Measurements from ENCODE around the gene COQ5. TPM values are rescaled to one million over a fixed set of nuclear protein-coding genes. Genes with fewer than 3 reads are reported as not detected.

The COQ5 gene, protein sequence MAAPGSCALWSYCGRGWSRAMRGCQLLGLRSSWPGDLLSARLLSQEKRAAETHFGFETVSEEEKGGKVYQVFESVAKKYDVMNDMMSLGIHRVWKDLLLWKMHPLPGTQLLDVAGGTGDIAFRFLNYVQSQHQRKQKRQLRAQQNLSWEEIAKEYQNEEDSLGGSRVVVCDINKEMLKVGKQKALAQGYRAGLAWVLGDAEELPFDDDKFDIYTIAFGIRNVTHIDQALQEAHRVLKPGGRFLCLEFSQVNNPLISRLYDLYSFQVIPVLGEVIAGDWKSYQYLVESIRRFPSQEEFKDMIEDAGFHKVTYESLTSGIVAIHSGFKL
- 17.3 and 23.9 TPM in 2 replicates for total RNA-seq

DNA sequence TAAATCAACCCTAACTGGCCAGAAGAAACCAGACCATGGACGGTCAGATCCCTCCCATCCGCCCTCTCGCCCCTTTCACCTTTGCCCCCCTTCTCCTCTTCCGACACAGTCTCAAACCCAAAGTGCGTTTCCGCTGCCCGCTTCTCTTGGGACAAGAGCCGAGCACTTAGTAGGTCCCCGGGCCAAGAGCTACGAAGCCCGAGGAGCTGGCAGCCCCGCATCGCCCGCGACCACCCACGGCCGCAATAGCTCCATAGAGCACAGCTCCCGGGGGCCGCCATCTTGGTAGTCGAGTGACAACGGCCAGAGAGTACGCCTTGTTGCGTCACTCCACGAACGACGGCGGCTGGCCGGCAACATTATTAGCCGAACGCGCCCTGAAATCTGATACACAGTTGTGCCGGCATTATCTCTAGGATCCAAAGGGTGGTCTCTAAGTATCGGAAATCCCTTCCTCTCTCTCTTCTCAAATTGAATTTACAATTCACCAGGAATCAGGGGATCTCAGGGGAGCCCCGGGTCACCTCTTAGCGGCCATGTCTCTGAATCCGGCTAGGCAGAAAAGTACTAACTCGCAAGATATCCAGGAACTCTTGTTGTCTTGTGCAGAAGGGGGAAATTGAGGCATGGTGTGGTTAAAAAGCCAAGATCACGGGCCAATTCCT, at the start of gene COQ5:
COQ5 (minus strand) TSS at position 298 of the 665 bp plus-strand sequence; CDS start at position 281, 17 bp downstream.

DNA sequence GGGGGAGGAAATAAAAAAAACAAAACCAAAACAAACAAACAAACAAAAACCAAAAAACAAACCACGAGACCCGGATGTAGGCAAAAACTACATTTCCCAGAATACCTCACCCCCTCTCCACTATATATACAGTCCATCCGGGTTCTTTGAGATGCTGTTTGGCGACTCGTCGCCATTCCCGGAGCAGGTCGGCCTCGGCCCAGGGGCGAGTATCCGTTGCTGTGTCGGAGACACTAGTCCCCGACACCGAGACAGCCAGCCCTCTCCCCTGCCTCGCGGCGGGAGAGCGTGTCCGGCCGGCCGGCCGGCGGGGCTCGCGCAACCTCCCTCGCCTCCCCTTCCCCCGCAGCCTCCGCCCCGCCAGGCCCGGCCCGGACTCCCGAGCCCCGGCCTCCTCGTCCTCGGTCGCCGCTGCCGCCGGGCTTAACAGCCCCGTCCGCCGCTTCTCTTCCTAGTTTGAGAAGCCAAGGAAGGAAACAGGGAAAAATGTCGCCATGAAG, 5.3 kb upstream of the COQ5 start, which contains the start of gene RNF10:
RNF10 (plus strand) TSS at position 154 of the 500 bp plus-strand sequence. CDS start 456 bp downstream, outside the sequence.

DNA sequence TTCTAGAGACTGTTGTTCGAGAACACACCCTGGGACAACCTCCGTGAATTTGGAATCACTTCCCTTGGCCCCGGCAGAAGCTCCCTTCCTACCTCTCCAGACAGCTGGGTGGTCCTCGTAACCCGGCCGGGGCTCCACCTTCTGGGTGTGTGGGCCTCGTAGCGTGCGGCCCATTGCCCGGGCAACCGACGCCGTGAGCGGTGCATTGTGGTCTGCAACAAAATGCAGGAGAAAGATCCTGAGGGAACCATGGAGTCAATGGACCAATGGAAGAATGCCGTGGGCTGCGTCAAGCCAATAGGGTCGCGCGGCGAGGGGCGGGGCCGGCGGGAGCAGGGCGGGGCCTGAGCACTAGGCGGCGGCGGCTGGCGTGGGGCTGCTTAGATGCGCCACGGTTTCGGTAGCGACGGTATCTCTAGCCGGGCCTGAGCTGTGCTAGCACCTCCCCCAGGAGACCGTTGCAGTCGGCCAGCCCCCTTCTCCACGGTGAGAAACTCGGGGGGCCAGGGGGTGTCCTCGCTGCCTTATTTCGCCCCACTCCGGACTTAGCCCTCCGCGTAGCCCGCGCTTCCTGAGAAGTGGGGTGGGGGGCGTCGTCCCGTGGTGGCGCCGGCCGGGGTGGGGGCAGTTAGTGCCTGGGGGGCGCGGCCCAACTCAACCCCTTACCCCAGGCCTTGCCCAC, 33.1 kb downstream of the COQ5 start, which contains the start of gene DYNLL1:
DYNLL1 (plus strand) TSS at position 383 of the 682 bp plus-strand sequence. CDS start 309 bp downstream, outside the sequence.

DNA sequence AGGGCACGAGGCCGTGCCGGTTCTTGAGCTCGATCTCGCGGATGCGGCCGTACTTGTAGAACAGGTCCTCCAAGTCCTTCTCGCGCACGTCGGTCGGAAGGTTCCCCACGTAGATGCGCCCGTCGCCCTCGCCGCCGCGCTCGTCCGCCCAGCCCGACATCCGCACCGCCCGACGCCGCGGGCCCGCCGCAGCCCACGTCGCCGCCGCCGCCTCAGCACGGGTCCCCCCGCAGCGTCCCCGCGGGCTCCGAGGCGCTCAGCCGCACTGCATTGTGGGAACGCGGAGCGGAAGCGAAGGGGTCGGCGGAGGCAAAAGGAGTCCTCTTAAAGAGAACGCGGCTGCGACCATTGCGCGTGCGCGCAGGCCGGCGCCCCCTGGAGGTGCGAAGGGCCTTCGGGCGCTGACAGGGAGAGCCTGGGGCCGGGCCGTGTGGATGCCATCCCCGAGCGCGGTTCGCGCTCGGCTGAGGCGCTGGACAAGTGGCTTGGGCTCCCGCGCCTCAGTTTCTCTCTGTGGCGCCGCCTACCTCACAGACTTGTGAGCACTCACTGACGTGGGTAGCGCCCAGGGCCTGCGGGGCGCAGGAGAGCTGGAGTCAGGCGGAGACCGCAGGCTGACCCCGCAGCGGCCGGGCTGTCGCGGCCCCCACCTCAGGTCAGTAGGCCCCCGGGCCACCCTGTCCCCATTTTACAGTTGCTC, 59.4 kb downstream of the COQ5 start, which contains the start of gene SRSF9:
SRSF9 (minus strand) TSS at position 299 of the 700 bp plus-strand sequence; CDS start at position 160, 139 bp downstream.

Other genes with a start within 250 kb of the COQ5 start
- under 0.01 TPM in 2 replicates for gene RNU4-2, start 237.3 kb downstream of the COQ5 start, total RNA-seq
- under 0.01 TPM in 2 replicates for gene RNU4-1, start 235.9 kb downstream of the COQ5 start, total RNA-seq
- gene SIRT4, start 226.8 kb downstream of the COQ5 start, total RNA-seq: 1.5 and 2.5 TPM in 2 replicates
- not detected in 2 replicates for gene PLA2G1B, start 201.4 kb downstream of the COQ5 start, total RNA-seq
- not detected in 2 replicates for gene MSI1, start 160.0 kb downstream of the COQ5 start, total RNA-seq
- 351 and 416 TPM in 2 replicates for gene COX6A1, start 91.0 kb downstream of the COQ5 start, total RNA-seq
- 26.9 and 38.2 TPM in 2 replicates for gene TRIAP1, start 82.8 kb downstream of the COQ5 start, total RNA-seq
- gene GATC, start 82.7 kb downstream of the COQ5 start, total RNA-seq: 17.0 and 22.3 TPM in 2 replicates
- 268 and 272 TPM in 2 replicates for gene SRSF9, start 59.4 kb downstream of the COQ5 start, total RNA-seq
- 298 and 344 TPM in 2 replicates for gene DYNLL1, start 33.0 kb downstream of the COQ5 start, total RNA-seq
- gene RNF10, start 5.2 kb upstream of the COQ5 start, total RNA-seq: 81.7 and 97.4 TPM in 2 replicates
- gene POP5, start 52.2 kb upstream of the COQ5 start, total RNA-seq: 19.3 and 24.3 TPM in 2 replicates
- not detected in 2 replicates for gene CABP1, start 111.5 kb upstream of the COQ5 start, total RNA-seq
- 30.1 and 38.4 TPM in 2 replicates for gene MLEC, start 158.0 kb upstream of the COQ5 start, total RNA-seq
- gene UNC119B, start 181.3 kb upstream of the COQ5 start, total RNA-seq: 14.3 and 18.8 TPM in 2 replicates
- 25.5 and 34.8 TPM in 2 replicates for gene ACADS, start 196.7 kb upstream of the COQ5 start, total RNA-seq

Data from dermis lymphatic vessel endothelial cell (primary cell).